Measurements from ENCODE around the gene PTPRD.

DNA sequence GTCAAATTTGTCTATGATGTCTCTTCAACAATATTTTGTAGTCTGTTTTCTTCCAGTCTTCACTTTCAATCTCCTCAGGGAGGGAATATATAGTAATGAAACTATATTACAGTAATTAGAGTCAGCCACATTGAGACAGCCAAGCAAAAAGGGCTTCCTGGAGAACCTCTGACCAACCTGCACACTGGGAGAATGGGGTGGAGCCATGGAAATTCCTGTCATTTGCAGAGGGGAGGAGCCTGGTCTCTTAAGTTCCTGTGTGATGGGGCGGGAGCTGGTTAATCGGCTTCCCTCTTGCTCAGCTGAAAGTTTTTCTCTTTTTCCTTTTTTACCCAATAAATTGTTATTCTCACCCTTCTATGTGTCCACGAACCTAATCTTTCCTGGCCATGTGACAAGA lies 1220.0 kb downstream of the PTPRD start:
- TF ChIP-seq, protein P1, sequence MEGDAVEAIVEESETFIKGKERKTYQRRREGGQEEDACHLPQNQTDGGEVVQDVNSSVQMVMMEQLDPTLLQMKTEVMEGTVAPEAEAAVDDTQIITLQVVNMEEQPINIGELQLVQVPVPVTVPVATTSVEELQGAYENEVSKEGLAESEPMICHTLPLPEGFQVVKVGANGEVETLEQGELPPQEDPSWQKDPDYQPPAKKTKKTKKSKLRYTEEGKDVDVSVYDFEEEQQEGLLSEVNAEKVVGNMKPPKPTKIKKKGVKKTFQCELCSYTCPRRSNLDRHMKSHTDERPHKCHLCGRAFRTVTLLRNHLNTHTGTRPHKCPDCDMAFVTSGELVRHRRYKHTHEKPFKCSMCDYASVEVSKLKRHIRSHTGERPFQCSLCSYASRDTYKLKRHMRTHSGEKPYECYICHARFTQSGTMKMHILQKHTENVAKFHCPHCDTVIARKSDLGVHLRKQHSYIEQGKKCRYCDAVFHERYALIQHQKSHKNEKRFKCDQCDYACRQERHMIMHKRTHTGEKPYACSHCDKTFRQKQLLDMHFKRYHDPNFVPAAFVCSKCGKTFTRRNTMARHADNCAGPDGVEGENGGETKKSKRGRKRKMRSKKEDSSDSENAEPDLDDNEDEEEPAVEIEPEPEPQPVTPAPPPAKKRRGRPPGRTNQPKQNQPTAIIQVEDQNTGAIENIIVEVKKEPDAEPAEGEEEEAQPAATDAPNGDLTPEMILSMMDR (IDR thresholded peaks at IDR 0.05; ENCODE audit: low read depth, low read length, poor library complexity, severe bottlenecking), result no peak
- TF ChIP-seq EZH2phosphoT487 (IDR thresholded peaks at IDR 0.05; ENCODE audit: borderline replicate concordance, low read length), result no peak

Data from DOHH2 (cell line).